ENCODE data around the gene VAPB. TPM values are rescaled to one million over a fixed set of nuclear protein-coding genes. Genes with fewer than 3 reads are reported as not detected.
"Not testable (repeated sequence)": the region's sequence is repeated elsewhere in the genome, so short reads cannot be mapped to it uniquely, and the experiment has no call there.

The VAPB gene
- total RNA-seq, 2 donors from 2014 or later: 20.2 to 21.8 TPM

DNA sequence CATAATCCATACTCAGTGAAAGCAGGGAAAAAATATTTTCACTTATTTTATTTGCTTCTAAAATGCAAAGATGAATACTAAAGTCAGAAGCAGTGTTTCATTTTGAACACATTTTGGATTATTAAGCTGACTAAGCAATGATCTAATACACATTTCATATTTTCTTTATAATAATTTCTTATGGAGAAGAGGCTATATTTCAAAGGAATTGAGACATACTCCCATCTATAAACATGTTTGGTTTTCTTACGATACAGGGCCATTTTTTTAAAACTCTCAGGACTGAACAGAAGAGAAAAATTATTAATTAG, 26.9 kb upstream of the VAPB start:
- H3K27ac ChIP-seq: no peak overlapping the region
- TF ChIP-seq, protein P1, sequence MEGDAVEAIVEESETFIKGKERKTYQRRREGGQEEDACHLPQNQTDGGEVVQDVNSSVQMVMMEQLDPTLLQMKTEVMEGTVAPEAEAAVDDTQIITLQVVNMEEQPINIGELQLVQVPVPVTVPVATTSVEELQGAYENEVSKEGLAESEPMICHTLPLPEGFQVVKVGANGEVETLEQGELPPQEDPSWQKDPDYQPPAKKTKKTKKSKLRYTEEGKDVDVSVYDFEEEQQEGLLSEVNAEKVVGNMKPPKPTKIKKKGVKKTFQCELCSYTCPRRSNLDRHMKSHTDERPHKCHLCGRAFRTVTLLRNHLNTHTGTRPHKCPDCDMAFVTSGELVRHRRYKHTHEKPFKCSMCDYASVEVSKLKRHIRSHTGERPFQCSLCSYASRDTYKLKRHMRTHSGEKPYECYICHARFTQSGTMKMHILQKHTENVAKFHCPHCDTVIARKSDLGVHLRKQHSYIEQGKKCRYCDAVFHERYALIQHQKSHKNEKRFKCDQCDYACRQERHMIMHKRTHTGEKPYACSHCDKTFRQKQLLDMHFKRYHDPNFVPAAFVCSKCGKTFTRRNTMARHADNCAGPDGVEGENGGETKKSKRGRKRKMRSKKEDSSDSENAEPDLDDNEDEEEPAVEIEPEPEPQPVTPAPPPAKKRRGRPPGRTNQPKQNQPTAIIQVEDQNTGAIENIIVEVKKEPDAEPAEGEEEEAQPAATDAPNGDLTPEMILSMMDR (IDR thresholded peaks at IDR 0.05): no peak

DNA sequence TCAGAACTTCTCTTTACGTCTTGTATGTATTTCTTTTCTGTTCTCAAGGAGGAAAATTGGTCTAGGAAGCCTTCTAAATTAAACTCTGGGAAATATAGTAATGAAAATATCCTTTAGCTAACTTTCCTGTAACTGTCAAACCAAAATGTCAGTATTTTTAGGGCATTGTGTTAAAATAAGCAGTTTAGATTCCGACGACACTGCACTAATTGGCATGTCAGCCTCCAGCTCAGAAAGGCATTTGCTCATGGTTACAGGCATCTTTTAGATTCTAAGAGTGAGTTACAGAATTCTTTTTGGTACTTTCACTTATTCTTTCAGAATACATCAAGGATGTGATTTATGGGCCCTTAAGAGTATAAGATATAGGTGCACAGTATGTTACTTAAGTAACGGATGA, 26.1 kb upstream of the VAPB start:
- TF ChIP-seq, protein P1 (IDR thresholded peaks at IDR 0.05): no peak
- no peaks in the 10 kb centered on the region for H3K27me3 ChIP-seq
- DNase-seq (ENCODE audit: low spot score): no peak
- no peak overlapping the region for H3K4me3 ChIP-seq
- H3K36me3 ChIP-seq: peaks cover 12% of the 10 kb centered on the region
- H3K9me3 ChIP-seq: no peaks in the 10 kb centered on the region
- peaks cover 0 to 13% of the 10 kb centered on the region in 2 donors for H3K4me1 ChIP-seq
- H3K27ac ChIP-seq: no peak overlapping the region

More for the DNA sequence above, 26.9 kb upstream of the VAPB start:
- no peak overlapping the region for H3K4me3 ChIP-seq
- H3K27me3 ChIP-seq: no peaks in the 10 kb centered on the region
- H3K36me3 ChIP-seq: peaks cover 12% of the 10 kb centered on the region
- no peaks in the 10 kb centered on the region for H3K9me3 ChIP-seq
- no peak for DNase-seq (ENCODE audit: low spot score)
- peaks cover 0 to 13% of the 10 kb centered on the region in 2 donors for H3K4me1 ChIP-seq

GRCh38 chr20:58366866-58367265, 22.2 kb upstream of the VAPB start:
- TF ChIP-seq, protein P1 (IDR thresholded peaks at IDR 0.05): no peak
- no peak for DNase-seq (ENCODE audit: low spot score)
- H3K36me3 ChIP-seq: no peaks in the 10 kb centered on the region
- H3K27ac ChIP-seq: no peak overlapping the region
- no peaks in the 10 kb centered on the region for H3K27me3 ChIP-seq
- H3K4me3 ChIP-seq: no peak overlapping the region
- no peaks in the 10 kb centered on the region for H3K4me1 ChIP-seq
- no peaks in the 10 kb centered on the region for H3K9me3 ChIP-seq

- Histone ChIP-seq H3K4me3 (no peak overlapping the region), H3K9me3 (no peaks in the 10 kb centered on the region), H3K27me3 (no peaks in the 10 kb centered on the region), H3K4me1 (no peaks in the 10 kb centered on the region), H3K27ac (no peak overlapping the region), H3K36me3 (no peaks in the 10 kb centered on the region)
- DNase-seq (ENCODE audit: low spot score): no peak
- TF ChIP-seq, protein P1 (IDR thresholded peaks at IDR 0.05): no peak
These were observed 16.2 kb upstream of the VAPB start for GRCh38 chr20:58372806-58373205.

GRCh38 chr20:58373296-58373695, 15.7 kb upstream of the VAPB start:
- not testable (repeated sequence) for H3K27me3 ChIP-seq; H3K27ac ChIP-seq; H3K9me3 ChIP-seq; H3K4me1 ChIP-seq; H3K4me3 ChIP-seq; DNase-seq (ENCODE audit: low spot score); H3K36me3 ChIP-seq

DNA sequence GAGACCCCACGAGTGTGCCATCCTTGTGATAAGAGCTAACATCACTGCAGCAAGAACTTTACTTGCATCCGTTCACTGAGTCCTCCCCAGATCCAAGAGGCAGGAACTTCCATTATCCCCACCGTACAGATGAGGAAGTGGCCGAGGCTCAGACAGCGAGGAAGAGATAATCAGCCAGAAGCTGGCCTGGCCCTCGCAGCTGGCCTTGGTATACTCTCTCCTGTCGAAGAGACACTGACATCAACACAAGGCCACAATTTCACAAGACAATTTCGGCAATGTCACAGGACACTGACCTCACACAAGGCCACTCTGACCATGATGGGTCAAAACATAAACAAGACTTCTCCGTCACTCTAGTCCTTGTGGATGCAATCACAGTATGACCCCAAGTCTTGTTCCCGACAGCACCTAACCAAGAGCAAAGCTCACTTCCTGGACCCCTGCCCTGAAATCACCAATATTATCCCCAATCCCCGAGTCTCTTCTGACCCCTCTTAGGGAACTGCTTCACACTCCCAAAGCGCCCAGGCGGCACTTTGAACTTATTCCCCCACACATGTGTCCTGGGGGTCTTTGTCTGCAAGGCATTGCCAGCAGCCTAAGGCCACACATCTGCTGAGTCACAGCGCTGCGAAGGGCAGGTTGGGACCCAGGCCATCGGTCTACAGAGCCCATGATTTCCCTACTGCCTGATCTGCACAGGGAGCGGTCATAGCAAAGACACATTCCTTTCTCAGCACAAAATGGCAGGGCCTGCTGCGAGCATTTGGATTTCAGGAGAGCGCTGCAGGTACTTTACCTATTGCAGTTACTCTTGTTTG, 14.8 kb upstream of the VAPB start:
- no peaks in the 10 kb centered on the region for H3K36me3 ChIP-seq
- no peak overlapping the region for H3K4me3 ChIP-seq
- H3K27me3 ChIP-seq: no peaks in the 10 kb centered on the region
- no peak for DNase-seq (ENCODE audit: low spot score)
- no peaks in the 10 kb centered on the region for H3K9me3 ChIP-seq
- no peaks in the 10 kb centered on the region for H3K4me1 ChIP-seq
- TF ChIP-seq, protein P1 (IDR thresholded peaks at IDR 0.05): no peak
- no peak overlapping the region for H3K27ac ChIP-seq

Measured in right atrium auricular region (tissue), 2 donors.